ENCODE data around the gene EPB41L4B.

Gene EPB41L4B

GRCh38 chr9:109282302-109282701, 38.6 kb downstream of the EPB41L4B start:
- TF ChIP-seq, protein P1, sequence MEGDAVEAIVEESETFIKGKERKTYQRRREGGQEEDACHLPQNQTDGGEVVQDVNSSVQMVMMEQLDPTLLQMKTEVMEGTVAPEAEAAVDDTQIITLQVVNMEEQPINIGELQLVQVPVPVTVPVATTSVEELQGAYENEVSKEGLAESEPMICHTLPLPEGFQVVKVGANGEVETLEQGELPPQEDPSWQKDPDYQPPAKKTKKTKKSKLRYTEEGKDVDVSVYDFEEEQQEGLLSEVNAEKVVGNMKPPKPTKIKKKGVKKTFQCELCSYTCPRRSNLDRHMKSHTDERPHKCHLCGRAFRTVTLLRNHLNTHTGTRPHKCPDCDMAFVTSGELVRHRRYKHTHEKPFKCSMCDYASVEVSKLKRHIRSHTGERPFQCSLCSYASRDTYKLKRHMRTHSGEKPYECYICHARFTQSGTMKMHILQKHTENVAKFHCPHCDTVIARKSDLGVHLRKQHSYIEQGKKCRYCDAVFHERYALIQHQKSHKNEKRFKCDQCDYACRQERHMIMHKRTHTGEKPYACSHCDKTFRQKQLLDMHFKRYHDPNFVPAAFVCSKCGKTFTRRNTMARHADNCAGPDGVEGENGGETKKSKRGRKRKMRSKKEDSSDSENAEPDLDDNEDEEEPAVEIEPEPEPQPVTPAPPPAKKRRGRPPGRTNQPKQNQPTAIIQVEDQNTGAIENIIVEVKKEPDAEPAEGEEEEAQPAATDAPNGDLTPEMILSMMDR (IDR thresholded peaks at IDR 0.05; ENCODE audit: control insufficient read depth, extremely low read depth, insufficient read depth), result no peak
- DNase-seq (ENCODE audit: low read depth), result no peak
- H3K4me3 ChIP-seq (ENCODE audit: low read depth, low read length), result no peak overlapping the region

DNA sequence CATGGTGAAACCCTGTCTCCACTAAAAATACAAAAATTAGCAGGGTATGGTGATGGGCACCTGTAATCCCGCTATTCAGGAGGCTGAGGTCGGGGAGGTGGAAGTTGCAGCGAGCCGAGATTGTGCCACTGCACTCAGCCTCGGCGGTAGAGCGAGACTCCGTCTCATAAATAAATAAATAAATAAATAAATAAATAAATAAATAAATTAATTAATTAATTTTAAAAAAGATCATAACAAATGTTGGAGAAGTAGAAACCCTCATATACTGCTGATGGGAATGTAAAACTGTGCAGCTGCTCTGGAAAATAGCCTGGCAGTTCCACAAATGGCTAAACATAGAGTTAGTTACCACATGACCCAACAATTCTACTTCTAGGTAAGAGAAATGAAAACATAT, 39.3 kb downstream of the EPB41L4B start:
- TF ChIP-seq, protein P1 (IDR thresholded peaks at IDR 0.05; ENCODE audit: control insufficient read depth, extremely low read depth, insufficient read depth), result no peak
- no peak overlapping the region for H3K4me3 ChIP-seq (ENCODE audit: low read depth, low read length)
- no peak for DNase-seq (ENCODE audit: low read depth)

DNA sequence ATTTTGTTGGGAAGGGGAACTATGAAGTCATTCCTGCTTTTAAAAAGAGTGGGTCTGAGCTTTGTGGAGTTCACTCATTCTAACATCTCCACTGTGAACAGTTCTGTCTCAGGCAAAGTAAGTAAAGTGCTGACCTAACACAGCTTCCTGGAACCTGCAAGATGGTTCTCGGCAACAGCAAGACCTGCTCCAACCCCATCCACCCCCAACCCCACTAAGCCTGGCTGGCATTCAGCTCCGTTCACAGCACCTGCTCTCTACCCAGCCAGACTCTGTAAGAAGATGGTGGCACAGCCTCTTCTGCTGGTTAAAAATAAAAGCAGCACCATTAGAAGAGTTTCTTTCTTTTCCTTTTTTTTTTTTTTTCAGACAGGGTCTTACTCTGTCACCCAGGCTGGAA, 42.0 kb downstream of the EPB41L4B start:
- no peak overlapping the region for H3K4me3 ChIP-seq (ENCODE audit: low read depth, low read length)
- no peak for DNase-seq (ENCODE audit: low read depth)
- TF ChIP-seq, protein P1 (IDR thresholded peaks at IDR 0.05; ENCODE audit: control insufficient read depth, extremely low read depth, insufficient read depth), result no peak

- TF ChIP-seq, protein P1 (IDR thresholded peaks at IDR 0.05; ENCODE audit: control insufficient read depth, extremely low read depth, insufficient read depth), result no peak
- DNase-seq (ENCODE audit: low read depth), result no peak
- H3K4me3 ChIP-seq (ENCODE audit: low read depth, low read length), result no peak overlapping the region
Measured at GRCh38 chr9:109278216-109278615, 42.6 kb downstream of the EPB41L4B start.

GRCh38 chr9:109277451-109277850, 43.4 kb downstream of the EPB41L4B start:
- no peak for DNase-seq (ENCODE audit: low read depth)
- TF ChIP-seq, protein P1 (IDR thresholded peaks at IDR 0.05; ENCODE audit: control insufficient read depth, extremely low read depth, insufficient read depth), result no peak
- H3K4me3 ChIP-seq (ENCODE audit: low read depth, low read length), result no peak overlapping the region

GRCh38 chr9:109276469-109277440, 44.1 kb downstream of the EPB41L4B start:
- no peak for DNase-seq (ENCODE audit: low read depth)
- TF ChIP-seq, protein P1 (IDR thresholded peaks at IDR 0.05; ENCODE audit: control insufficient read depth, extremely low read depth, insufficient read depth), result no peak
- no peak overlapping the region for H3K4me3 ChIP-seq (ENCODE audit: low read depth, low read length)
